ENCODE data around the gene PLS1.
A peak's percentile ranks its signal among the peaks of the same experiment; 100 is the strongest.
"Not testable (repeated sequence)": the region's sequence is repeated elsewhere in the genome, so short reads cannot be mapped to it uniquely, and the experiment has no call there.

PLS1 gene

DNA sequence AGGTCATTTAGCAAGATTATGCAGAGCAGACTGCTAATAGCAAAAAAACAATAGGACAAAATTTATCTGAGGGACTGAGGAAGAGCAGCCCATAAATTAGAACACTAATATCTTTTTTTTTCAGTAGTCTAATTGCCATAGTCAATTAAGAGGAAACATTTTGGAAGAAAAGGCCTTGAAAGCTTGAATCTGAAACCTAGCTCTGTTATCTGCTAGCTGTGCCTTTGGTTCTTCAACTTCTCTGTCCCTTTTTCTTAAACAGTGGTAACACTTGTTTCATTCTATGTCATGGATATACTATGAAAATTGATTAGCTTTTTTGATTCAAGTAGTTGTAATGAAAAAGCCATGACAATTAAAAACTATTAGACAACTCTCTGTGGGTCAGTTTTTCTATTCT, 19.4 kb upstream of the PLS1 start:
- Histone ChIP-seq H3K36me3 (no peaks in the 10 kb centered on the region), H3K27me3 (peaks cover 6% of the 10 kb centered on the region), H3K27ac (no peak overlapping the region), H3K9me3 (no peaks in the 10 kb centered on the region), H3K4me1 (ENCODE audit: control insufficient read depth in 1 of 2, insufficient read depth in 1 of 2, low read depth in 1 of 2, low read length in 1 of 2) (peaks cover 20 to 23% of the 10 kb centered on the region in 2 experiments), H3K4me3 (ENCODE audit: low read depth in 1 of 2, low read length in 1 of 2) (no peak overlapping the region)
- TF ChIP-seq, protein P1, sequence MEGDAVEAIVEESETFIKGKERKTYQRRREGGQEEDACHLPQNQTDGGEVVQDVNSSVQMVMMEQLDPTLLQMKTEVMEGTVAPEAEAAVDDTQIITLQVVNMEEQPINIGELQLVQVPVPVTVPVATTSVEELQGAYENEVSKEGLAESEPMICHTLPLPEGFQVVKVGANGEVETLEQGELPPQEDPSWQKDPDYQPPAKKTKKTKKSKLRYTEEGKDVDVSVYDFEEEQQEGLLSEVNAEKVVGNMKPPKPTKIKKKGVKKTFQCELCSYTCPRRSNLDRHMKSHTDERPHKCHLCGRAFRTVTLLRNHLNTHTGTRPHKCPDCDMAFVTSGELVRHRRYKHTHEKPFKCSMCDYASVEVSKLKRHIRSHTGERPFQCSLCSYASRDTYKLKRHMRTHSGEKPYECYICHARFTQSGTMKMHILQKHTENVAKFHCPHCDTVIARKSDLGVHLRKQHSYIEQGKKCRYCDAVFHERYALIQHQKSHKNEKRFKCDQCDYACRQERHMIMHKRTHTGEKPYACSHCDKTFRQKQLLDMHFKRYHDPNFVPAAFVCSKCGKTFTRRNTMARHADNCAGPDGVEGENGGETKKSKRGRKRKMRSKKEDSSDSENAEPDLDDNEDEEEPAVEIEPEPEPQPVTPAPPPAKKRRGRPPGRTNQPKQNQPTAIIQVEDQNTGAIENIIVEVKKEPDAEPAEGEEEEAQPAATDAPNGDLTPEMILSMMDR (IDR thresholded peaks at IDR 0.05) = no peak

DNA sequence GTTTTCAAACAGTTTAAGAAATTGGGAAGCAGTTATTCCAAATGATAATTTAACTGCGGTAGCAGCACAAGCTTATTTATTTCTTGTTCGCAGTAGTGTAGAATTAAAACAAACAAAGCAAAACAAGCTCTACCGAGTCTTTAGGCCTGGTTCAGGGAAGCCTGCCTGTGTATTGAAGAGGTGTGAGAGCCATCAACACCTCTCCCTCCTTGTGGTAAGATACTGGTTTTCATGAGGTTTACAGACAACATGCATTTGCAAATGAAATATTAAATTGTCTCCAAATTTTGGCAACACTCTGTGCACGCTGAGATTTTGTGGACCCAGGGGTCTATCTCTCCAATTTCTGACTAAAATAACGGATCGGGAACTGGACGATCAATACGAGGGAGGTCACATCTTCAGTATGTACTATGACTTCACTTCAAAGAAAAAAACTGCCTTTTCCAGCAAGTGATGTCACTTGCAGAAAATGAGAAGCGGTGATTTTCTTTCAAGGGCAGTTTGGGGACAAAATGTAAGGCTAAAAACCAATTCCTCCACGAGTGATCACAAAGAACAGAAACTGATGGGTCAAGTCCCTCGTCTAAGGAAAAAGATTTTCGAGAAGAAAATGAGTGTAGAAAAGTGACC, 18.4 kb upstream of the PLS1 start:
- Histone ChIP-seq H3K27ac (peak overlapping the region; percentile 90), H3K4me3 (ENCODE audit: low read depth in 1 of 2, low read length in 1 of 2) (peak overlapping the region; percentile 85 to 88), H3K4me1 (ENCODE audit: control insufficient read depth in 1 of 2, insufficient read depth in 1 of 2, low read depth in 1 of 2, low read length in 1 of 2) (peaks cover 20 to 23% of the 10 kb centered on the region in 2 experiments), H3K36me3 (no peaks in the 10 kb centered on the region), H3K9me3 (no peaks in the 10 kb centered on the region), H3K27me3 (peaks cover 10% of the 10 kb centered on the region)
- TF ChIP-seq, protein P1 (IDR thresholded peaks at IDR 0.05) = no peak

DNA sequence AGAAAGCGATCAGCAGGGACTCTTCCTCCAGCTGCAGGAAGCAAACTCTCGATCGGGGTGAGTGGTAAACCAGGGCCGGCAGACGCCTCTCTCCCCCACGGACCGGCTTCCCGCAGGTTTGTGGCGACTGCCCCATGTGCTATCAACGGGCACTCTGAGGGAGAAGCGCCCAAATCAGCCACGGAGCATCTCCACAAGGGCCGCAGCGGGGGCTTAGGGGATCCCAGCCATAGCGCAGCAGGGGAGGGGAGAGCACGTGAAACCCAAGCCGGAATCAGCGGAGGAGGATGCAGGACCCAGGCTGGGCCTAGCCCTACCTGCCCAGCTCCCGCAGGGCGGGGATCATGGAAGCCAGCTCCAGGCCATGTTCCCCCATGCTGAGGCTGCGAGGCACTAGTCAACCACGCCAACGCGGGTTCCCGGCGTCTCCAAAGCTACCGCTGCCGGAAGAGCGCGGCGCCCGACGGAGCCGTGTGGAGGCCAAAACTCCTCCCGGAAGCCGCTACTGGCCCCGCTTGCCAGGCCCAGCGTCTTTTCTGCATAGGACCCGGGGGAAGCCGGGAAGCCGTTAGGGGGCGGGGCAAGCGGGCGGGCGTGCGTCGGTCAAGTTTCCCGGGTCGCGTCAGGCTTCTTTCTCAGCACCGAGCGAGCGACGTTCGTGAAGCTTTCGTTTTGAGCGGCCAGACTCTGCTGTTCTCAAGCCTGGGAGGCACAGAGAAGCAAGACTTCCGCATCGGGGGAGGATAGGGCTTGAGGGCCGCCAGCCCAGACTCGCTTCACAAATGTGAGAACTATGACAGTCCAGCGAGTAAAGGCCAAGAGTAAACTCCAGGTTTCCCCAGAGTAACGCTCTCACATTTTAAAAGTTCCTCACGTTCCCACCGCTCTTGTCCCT, 17.6 kb upstream of the PLS1 start, which contains the start of gene ATR:
Gene ATR (minus strand): TSS at position 405 of the 895 bp plus-strand sequence. CDS start 29 bp downstream, at position 376.
- peak within 1 kb of the TSS; percentile 90 for H3K27ac ChIP-seq
- no peaks in the 10 kb centered on the region for H3K9me3 ChIP-seq
- peaks cover 20 to 23% of the 10 kb centered on the region in 2 experiments for H3K4me1 ChIP-seq (ENCODE audit: control insufficient read depth in 1 of 2, insufficient read depth in 1 of 2, low read depth in 1 of 2, low read length in 1 of 2)
- no peaks in the 10 kb centered on the region for H3K36me3 ChIP-seq
- H3K4me3 ChIP-seq (ENCODE audit: low read depth in 1 of 2, low read length in 1 of 2) = peak within 1 kb of the TSS; percentile 85 to 88
- peaks cover 15% of the 10 kb centered on the region for H3K27me3 ChIP-seq
- TF ChIP-seq, protein P1 (IDR thresholded peaks at IDR 0.05) = no peak

DNA sequence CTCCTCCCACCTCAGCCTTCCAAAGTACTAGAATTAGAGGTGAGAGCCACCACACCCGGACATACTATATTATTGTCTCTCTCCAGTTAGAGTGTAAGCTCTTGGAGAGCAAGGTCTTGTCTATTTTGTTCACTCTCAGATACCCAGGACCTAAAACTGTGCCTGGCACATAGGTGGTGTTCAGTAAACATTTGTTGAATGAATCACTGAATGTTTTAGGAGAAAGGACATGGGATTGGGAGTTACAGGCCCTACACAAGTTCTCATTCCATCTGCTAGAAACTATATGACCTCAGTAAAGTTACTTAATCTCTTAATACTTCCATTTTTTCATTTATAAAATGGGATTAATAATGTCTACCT, 16.2 kb upstream of the PLS1 start:
- TF ChIP-seq, protein P1 (IDR thresholded peaks at IDR 0.05) = no peak
- H3K4me3 ChIP-seq (ENCODE audit: low read depth in 1 of 2, low read length in 1 of 2) = no peak overlapping the region

DNA sequence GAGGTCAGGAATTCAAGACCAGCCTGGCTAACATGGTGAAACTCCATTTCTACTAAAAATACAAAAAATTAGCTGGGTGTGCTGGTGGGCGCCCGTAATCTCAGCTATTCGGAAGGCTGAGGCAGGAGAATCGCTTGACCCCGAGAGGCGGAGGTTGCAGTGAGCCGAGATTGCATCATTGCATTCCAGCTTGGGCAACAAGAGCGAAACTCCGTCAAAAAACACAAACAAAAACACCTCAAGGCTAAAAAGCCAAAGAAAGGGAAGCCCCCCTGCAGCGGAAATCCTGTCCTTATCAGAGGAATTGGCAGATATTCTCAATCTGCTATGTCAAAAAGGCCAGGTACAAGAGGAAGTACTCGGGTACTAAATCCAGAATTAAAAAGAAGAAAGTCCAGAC, 15.1 kb upstream of the PLS1 start:
- H3K4me3 ChIP-seq (ENCODE audit: low read depth in 1 of 2, low read length in 1 of 2) = not testable (repeated sequence)
- H3K4me1 ChIP-seq (ENCODE audit: control insufficient read depth in 1 of 2, insufficient read depth in 1 of 2, low read depth in 1 of 2, low read length in 1 of 2) = peaks cover 14 to 15% of the 10 kb centered on the region in 2 experiments

More for the DNA sequence above, 16.2 kb upstream of the PLS1 start:
- Histone ChIP-seq H3K27me3 (peaks cover 19% of the 10 kb centered on the region), H3K27ac (no peak overlapping the region), H3K9me3 (no peaks in the 10 kb centered on the region), H3K4me1 (ENCODE audit: control insufficient read depth in 1 of 2, insufficient read depth in 1 of 2, low read depth in 1 of 2, low read length in 1 of 2) (peaks cover 15 to 16% of the 10 kb centered on the region in 2 experiments), H3K36me3 (no peaks in the 10 kb centered on the region)

More for the DNA sequence above, 15.1 kb upstream of the PLS1 start:
- not testable (repeated sequence) for H3K9me3 ChIP-seq, H3K27ac ChIP-seq, H3K36me3 ChIP-seq
- H3K27me3 ChIP-seq = peaks cover 19% of the 10 kb centered on the region
